B cell (primary cell): ENCODE results near the gene CYTH4. TPM values are rescaled to one million over a fixed set of nuclear protein-coding genes. Genes with fewer than 3 reads are reported as not detected.

Source experiments
- ATAC-seq: fragments of 200-7000 bp; cut with Tn5 transposase; one replicate; pipeline ENCODE4 v1.10.0; 2021; ENCODE audit warnings: low read depth, mild to moderate bottlenecking, moderate number of reproducible peaks, moderate library complexity
- CTCF ChIA-PET: fragments of 350-600 bp; sonication (Branson Sonifier 250); formaldehyde crosslinking; loops from one replicate; lab custom pipeline; 2021; ENCODE audit warnings: antibody characterized with exemption, inconsistent platforms; lab: Charles Lee
- POLR2A ChIA-PET: fragments of 350-600 bp; sonication (Branson Sonifier 250); formaldehyde crosslinking; loops from one replicate; lab custom pipeline; 2021; ENCODE audit warnings: antibody characterized with exemption; lab: Charles Lee
- DNase-seq: peaks from one replicate; pipeline ENCODE4 v3.0.0; 2013
- H2AFZ ChIP-seq: 2 replicates; pipeline ENCODE4 v1.6.1; 2012; ENCODE audit warnings: mild to moderate bottlenecking, low read depth, low read length; ENCODE audit not compliant: insufficient read depth, poor library complexity, severe bottlenecking
- H3K27ac ChIP-seq, 2 donors: 1 replicate in 1 of 2; 2 replicates in 1 of 2; pipeline ENCODE4 v1.5.1; 2012 to 2013; ENCODE audit warnings: low read length in 2 of 2, mild to moderate bottlenecking in 2 of 2, moderate library complexity in 1 of 2
- H3K27me3 ChIP-seq, 4 experiments: fragments of 200-600 bp in 1 of 4; sonication (generic) in 1 of 4; replicated peaks in 1 of 4; 1 replicate in 2 of 4; 2 replicates in 2 of 4; pipeline versions ENCODE4 v1.6.1 to v1.7.0; 2013 to 2016; ENCODE audit warnings: low read length in 3 of 4, mild to moderate bottlenecking in 2 of 4, mixed read lengths in 1 of 4, moderate library complexity in 1 of 4; ENCODE audit not compliant: insufficient read depth in 4 of 4, control insufficient read depth in 3 of 4; ENCODE audit errors: control extremely low read depth in 1 of 4
- H3K36me3 ChIP-seq, 2 experiments: replicated peaks in 1 of 2; 1 replicate in 1 of 2; 2 replicates in 1 of 2; pipeline versions ENCODE4 v1.6.1 to v1.7.1; 2013; ENCODE audit warnings: low read length in 1 of 2; ENCODE audit not compliant: insufficient read depth in 2 of 2, control insufficient read depth in 1 of 2; ENCODE audit errors: control extremely low read depth in 1 of 2, extremely low read depth in 1 of 2
- H3K4me1 ChIP-seq, 2 donors: fragments of 200-600 bp in 1 of 2; sonication (generic) in 1 of 2; 1 replicate in 1 of 2; 2 replicates in 1 of 2; pipeline versions ENCODE4 v1.5.1 to v1.6.1; 2013 to 2017; ENCODE audit warnings: low read length in 2 of 2; ENCODE audit not compliant: control insufficient read depth in 2 of 2, insufficient read depth in 2 of 2
- H3K4me2 ChIP-seq: replicated peaks from 2 replicates; pipeline ENCODE3; 2012; ENCODE audit warnings: mild to moderate bottlenecking, low read depth, low read length; ENCODE audit not compliant: poor library complexity, severe bottlenecking
- H3K4me3 ChIP-seq, 5 experiments: fragments of 200-600 bp in 1 of 5; sonication (generic) in 1 of 5; 1 replicate in 3 of 5; 2 replicates in 2 of 5; pipeline versions ENCODE4 v1.5.1 to v1.7.0; 2011 to 2016; ENCODE audit warnings: low read length in 4 of 5, mild to moderate bottlenecking in 4 of 5, low read depth in 2 of 5, control low read depth in 1 of 5, moderate library complexity in 1 of 5; ENCODE audit not compliant: insufficient read depth in 1 of 5; ENCODE audit errors: control extremely low read depth in 1 of 5, extremely low read depth in 1 of 5
- H3K79me2 ChIP-seq: fragments of 200-600 bp; sonication (generic); one replicate; pipeline ENCODE4 v1.6.0; 2016; ENCODE audit warnings: low read length; ENCODE audit not compliant: control insufficient read depth, insufficient read depth
- H3K9ac ChIP-seq: fragments of 200-600 bp; sonication (generic); 2 replicates; pipeline ENCODE4 v1.6.1; 2017; ENCODE audit warnings: mild to moderate bottlenecking, low read length, moderate library complexity
- H3K9me3 ChIP-seq, 3 donors: one replicate each; pipeline versions ENCODE4 v1.6.1 to v1.7.1; 2013; ENCODE audit warnings: low read length in 2 of 3; ENCODE audit not compliant: control insufficient read depth in 2 of 3, insufficient read depth in 1 of 3; ENCODE audit errors: control extremely low read depth in 1 of 3
- H4K20me1 ChIP-seq: 2 replicates; pipeline ENCODE4 v1.6.0; 2012; ENCODE audit warnings: mild to moderate bottlenecking, low read length; ENCODE audit not compliant: insufficient read depth, control insufficient read depth, poor library complexity, severe bottlenecking
- H3K27ac Mint-ChIP-seq: one replicate; pipeline ENCODE4 v1.8.0; 2021; ENCODE audit warnings: mixed read lengths
- H3K27me3 Mint-ChIP-seq: one replicate; pipeline ENCODE4 v1.8.0; 2021; ENCODE audit warnings: mixed read lengths
- H3K4me1 Mint-ChIP-seq: one replicate; pipeline ENCODE4 v1.8.0; 2021; ENCODE audit warnings: mixed read lengths
- H3K4me3 Mint-ChIP-seq: one replicate; pipeline ENCODE4 v1.8.0; 2021; ENCODE audit warnings: mixed read lengths
- H3K9me3 Mint-ChIP-seq: one replicate; pipeline ENCODE4 v1.8.0; 2022; ENCODE audit warnings: mixed read lengths; ENCODE audit not compliant: insufficient read depth
- CTCF ChIP-seq: fragments of 200-600 bp; IDR thresholded peaks from one replicate; pipeline ENCODE4 v1.8.0; 2022; ENCODE audit warnings: antibody characterized with exemption, mild to moderate bottlenecking
- EZH2 ChIP-seq: IDR thresholded peaks from 2 replicates; pipeline ENCODE4 v1.6.1; 2012; ENCODE audit warnings: borderline replicate concordance, low read depth, mild to moderate bottlenecking, moderate library complexity, low read length; ENCODE audit not compliant: insufficient read depth, poor library complexity, severe bottlenecking
- WGBS: methylation state at CpG from one replicate; pipeline ENCODE4 v1.1.5; 2013; ENCODE audit warnings: missing lambda C conversion rate; ENCODE audit not compliant: insufficient coverage; 5-methylcytosine and 5-hydroxymethylcytosine counted together
- intact Hi-C: fragments of 100-400 bp; cut with micrococcal nuclease; formaldehyde crosslinking; loops from one replicate; pipeline ENCODE4 v1.10.0; 2022
- polyA plus RNA-seq: library from polyadenylated mRNA; depleted of rRNA; stranded (reverse); fragments of >200 nt; gene quantifications from 2 replicates; pipeline ENCODE4 v1.2.3, GENCODE V29; 2012
- total RNA-seq, 2 donors: library from RNA; stranded (reverse); fragments of 120-200 nt in 1 of 2; gene quantifications; 1 replicate in 1 of 2; 2 replicates in 1 of 2; pipeline versions ENCODE4 v1.2.3 to v1.2.4, GENCODE V29; 2013 to 2022

Gene CYTH4
- total and polyA plus RNA-seq, 2 donors (not counting 1 experiment from before 2014, with no cell fraction given) = 98.0 to 154 TPM

DNA sequence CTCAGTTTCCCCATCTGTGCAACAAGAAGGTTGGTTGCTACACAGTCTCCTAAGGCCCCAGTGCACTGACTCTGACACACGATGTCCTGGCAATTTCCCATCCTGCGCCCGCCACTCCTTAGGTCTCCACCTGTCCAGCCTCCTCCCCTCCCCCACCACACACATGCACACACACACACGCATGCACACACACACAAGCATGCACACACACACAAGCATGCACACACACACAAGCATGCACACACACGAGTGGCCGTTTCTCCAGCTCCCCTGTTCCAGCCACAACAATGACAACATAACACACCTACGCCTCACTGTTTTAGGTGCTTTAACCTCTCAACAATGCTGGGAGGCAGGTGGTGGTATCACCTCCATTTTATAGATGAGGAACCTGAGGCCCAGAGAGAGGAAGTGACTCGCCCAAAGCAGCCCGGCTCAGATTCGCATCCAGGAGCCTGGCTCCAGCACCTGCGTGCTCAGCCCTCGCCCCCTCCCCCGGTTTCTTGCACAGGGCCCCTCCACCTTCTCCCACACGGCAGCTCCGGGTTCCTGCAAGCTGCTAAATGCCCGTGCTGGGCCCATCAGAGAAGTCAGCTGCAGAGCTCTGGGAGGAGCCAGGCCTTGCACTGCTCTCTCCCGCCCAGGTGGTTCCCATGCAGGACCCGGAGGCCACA is 13.0 kb downstream of the CYTH4 start:
- ATAC-seq = peak; percentile 66
- Histone ChIP-seq H2AFZ (no peak overlapping the region), H3K9me3 (peaks cover 0 to 21% (median 4%) of the 10 kb centered on the region in 3 donors), H3K4me3 (no peak overlapping the region), H3K79me2 (peaks cover 6% of the 10 kb centered on the region), H4K20me1 (peaks cover 36% of the 10 kb centered on the region), H3K36me3 (peaks cover 8 to 89% of the 10 kb centered on the region in 2 experiments), H3K4me2 (peak overlapping the region; percentile 47), H3K27me3 (no peaks in the 10 kb centered on the region), H3K27ac (peak overlapping the region in 1 of 2 donors; percentile 36), H3K4me1 (peaks cover 26 to 50% of the 10 kb centered on the region in 2 donors), H3K9ac (no peak overlapping the region)
- Mint-ChIP-seq H3K9me3 (peaks cover 4% of the 10 kb centered on the region), H3K4me1 (peaks cover 49% of the 10 kb centered on the region), H3K4me3 (peak overlapping the region; percentile 26), H3K27me3 (no peaks in the 10 kb centered on the region), H3K27ac (peak overlapping the region; percentile 77)
- CTCF ChIA-PET = interaction anchor here (1.5 to 2.4 kb wide), 4 partner anchors 9 to 35 kb away, joined by 6 to 12 read pairs (median 8); no protein-coding TSS in a partner anchor
- POLR2A ChIA-PET = interaction anchor here (1.1 kb wide), 1 partner anchor 10 kb away, joined by 3 read pairs; no protein-coding TSS in a partner anchor
- TF ChIP-seq CTCF (no peak), EZH2 (no peak)
- peak; percentile 50 for DNase-seq
- WGBS = 42% methylated on average over 14 of the region's 18 CpGs
- intact Hi-C loops = no loop called here

DNA sequence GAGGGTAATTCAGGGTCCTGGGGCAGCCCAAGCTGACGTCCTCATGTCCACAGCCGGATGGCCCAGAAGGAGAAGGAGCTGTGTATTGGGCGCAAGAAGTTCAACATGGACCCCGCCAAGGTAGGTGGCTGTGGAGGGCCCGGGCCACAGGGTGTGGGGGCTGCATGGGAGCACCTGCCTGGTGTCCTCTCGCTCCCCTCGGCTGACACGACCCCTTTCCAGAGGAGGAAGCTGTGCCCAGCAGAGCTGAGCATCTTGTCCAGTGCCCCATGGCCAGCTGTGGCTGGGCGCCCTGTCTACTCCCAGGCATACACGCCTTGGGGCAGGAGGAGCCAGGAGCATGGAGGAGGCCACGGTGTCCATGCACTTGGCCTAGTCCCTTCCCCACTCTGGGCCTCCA is 13.6 kb downstream of the CYTH4 start:
- WGBS = 97% methylated on average over 10 of the region's 11 CpGs

More for the DNA sequence above, 13.6 kb downstream of the CYTH4 start:
- CTCF ChIA-PET = interaction anchor here (0.7 to 2.4 kb wide), 5 partner anchors 9 to 35 kb away, joined by 3 to 12 read pairs (median 7); no protein-coding TSS in a partner anchor
- ATAC-seq = no peak
- intact Hi-C loops = no loop called here
- Mint-ChIP-seq H3K4me3 (no peak overlapping the region), H3K27ac (peak overlapping the region; percentile 77), H3K27me3 (no peaks in the 10 kb centered on the region), H3K4me1 (peaks cover 55% of the 10 kb centered on the region), H3K9me3 (peaks cover 4% of the 10 kb centered on the region)
- Histone ChIP-seq H3K4me1 (peaks cover 32 to 56% of the 10 kb centered on the region in 2 donors), H4K20me1 (peaks cover 38% of the 10 kb centered on the region), H3K27ac (peak overlapping the region in 1 of 2 donors; percentile 36), H3K9me3 (peaks cover 0 to 15% (median 4%) of the 10 kb centered on the region in 3 donors), H3K36me3 (peaks cover 8 to 88% of the 10 kb centered on the region in 2 experiments), H3K79me2 (peaks cover 9% of the 10 kb centered on the region), H3K27me3 (no peaks in the 10 kb centered on the region), H3K9ac (no peak overlapping the region), H3K4me3 (no peak overlapping the region), H3K4me2 (peak overlapping the region; percentile 47), H2AFZ (no peak overlapping the region)
- no peak for TF ChIP-seq EZH2
- TF ChIP-seq CTCF = no peak
- no peak for DNase-seq
- POLR2A ChIA-PET = interaction anchor here (1.1 kb wide), 1 partner anchor 9 kb away, joined by 3 read pairs; no protein-coding TSS in a partner anchor
